Fibroblast of lung (primary cell): ENCODE results near the gene TSPOAP1.

Source experiments
- EZH2 ChIP-seq: IDR thresholded peaks from 2 replicates; pipeline ENCODE4 v1.5.1; 2012; ENCODE audit warnings: low read length, control low read depth, mild to moderate bottlenecking; ENCODE audit errors: missing control alignments
- TF ChIP-seq, protein P1 (sequence below), 2 donors: IDR thresholded peaks in 1 of 2; conservative IDR thresholded peaks in 1 of 2; 1 replicate in 1 of 2; 2 replicates in 1 of 2; pipeline ENCODE4 v1.5.1; 2011 to 2012; ENCODE audit warnings: low read length in 2 of 2, control low read depth in 1 of 2, inconsistent platforms in 1 of 2, low read depth in 1 of 2, mild to moderate bottlenecking in 1 of 2

GRCh38 chr17:58277107-58277801, 51.3 kb downstream of the TSPOAP1 start:
- TF ChIP-seq, protein P1, sequence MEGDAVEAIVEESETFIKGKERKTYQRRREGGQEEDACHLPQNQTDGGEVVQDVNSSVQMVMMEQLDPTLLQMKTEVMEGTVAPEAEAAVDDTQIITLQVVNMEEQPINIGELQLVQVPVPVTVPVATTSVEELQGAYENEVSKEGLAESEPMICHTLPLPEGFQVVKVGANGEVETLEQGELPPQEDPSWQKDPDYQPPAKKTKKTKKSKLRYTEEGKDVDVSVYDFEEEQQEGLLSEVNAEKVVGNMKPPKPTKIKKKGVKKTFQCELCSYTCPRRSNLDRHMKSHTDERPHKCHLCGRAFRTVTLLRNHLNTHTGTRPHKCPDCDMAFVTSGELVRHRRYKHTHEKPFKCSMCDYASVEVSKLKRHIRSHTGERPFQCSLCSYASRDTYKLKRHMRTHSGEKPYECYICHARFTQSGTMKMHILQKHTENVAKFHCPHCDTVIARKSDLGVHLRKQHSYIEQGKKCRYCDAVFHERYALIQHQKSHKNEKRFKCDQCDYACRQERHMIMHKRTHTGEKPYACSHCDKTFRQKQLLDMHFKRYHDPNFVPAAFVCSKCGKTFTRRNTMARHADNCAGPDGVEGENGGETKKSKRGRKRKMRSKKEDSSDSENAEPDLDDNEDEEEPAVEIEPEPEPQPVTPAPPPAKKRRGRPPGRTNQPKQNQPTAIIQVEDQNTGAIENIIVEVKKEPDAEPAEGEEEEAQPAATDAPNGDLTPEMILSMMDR (conservative IDR thresholded peaks at IDR 0.05 in 1 of 2, IDR thresholded peaks at IDR 0.05 in 1 of 2; ENCODE audit: low read depth in 1 of 2, low read length in 2 of 2), result peak; percentile 44 to 52
- no peak for TF ChIP-seq EZH2
